HepG2 (cell line): ENCODE measurements around the gene CYP2U1. TPM values are rescaled to one million over a fixed set of nuclear protein-coding genes. Genes with fewer than 3 reads are reported as not detected.

ENCODE experiments used
- ARNT2 ChIP-seq: sonication (generic); formaldehyde crosslinking; IDR thresholded peaks from 2 replicates; pipeline ENCODE4 v1.8.0; 2022; ENCODE audit warnings: mild to moderate bottlenecking, low read depth, missing genetic modification reagents, moderate library complexity
- CBX2 ChIP-seq, 2 experiments: fragments of 200-600 bp in 1 of 2; sonication (generic); formaldehyde crosslinking in 1 of 2; IDR thresholded peaks; 2 replicates each; pipeline versions ENCODE4 v1.7.0 to v1.8.1; 2018 to 2022; ENCODE audit warnings: low read depth in 2 of 2, low read length in 1 of 2, mild to moderate bottlenecking in 1 of 2, missing genetic modification reagents in 1 of 2
- FIP1L1 ChIP-seq: fragments of 200-400 bp; formaldehyde crosslinking; IDR thresholded peaks from 2 replicates; pipeline ENCODE4 v1.6.1; 2018; ENCODE audit warnings: low read depth, mild to moderate bottlenecking, low read length, moderate library complexity, borderline replicate concordance; ENCODE audit not compliant: insufficient read depth
- NCOA5 ChIP-seq: sonication (generic); formaldehyde crosslinking; IDR thresholded peaks from 2 replicates; pipeline ENCODE4 v1.4.0; 2020; ENCODE audit warnings: missing genetic modification reagents
- NR2F6 ChIP-seq, 2 experiments: IDR thresholded peaks; 2 replicates each; pipeline ENCODE4 v1.6.1; 2016; ENCODE audit warnings: antibody characterized with exemption in 1 of 2, mild to moderate bottlenecking in 1 of 2
- RXRA ChIP-seq: sonication (generic); formaldehyde crosslinking; IDR thresholded peaks from 2 replicates; pipeline ENCODE4 v1.5.1; 2020; ENCODE audit warnings: missing genetic modification reagents
- SIX4 ChIP-seq: sonication (generic); formaldehyde crosslinking; IDR thresholded peaks from 2 replicates; pipeline ENCODE4 v1.4.0; 2020; ENCODE audit warnings: missing genetic modification reagents
- SP4 ChIP-seq: sonication (generic); formaldehyde crosslinking; IDR thresholded peaks from 2 replicates; pipeline ENCODE4 v1.8.1; 2023; ENCODE audit warnings: mild to moderate bottlenecking, missing genetic modification reagents
- YY1 ChIP-seq: IDR thresholded peaks from 2 replicates; pipeline ENCODE4 v1.6.1; 2011; ENCODE audit warnings: low read length, low read depth, moderate library complexity, mild to moderate bottlenecking; ENCODE audit not compliant: insufficient read depth, insufficient replicate concordance
- ZFAT ChIP-seq: sonication (generic); formaldehyde crosslinking; conservative IDR thresholded peaks from 2 replicates; pipeline ENCODE4 v1.8.1; 2023; ENCODE audit warnings: missing genetic modification reagents, inconsistent platforms
- ZNF430 ChIP-seq: sonication (generic); formaldehyde crosslinking; IDR thresholded peaks from 2 replicates; pipeline ENCODE4 v1.9.0; 2021; ENCODE audit warnings: mild to moderate bottlenecking, missing genetic modification reagents
- ZNF468 ChIP-seq: sonication (generic); formaldehyde crosslinking; IDR thresholded peaks from 2 replicates; pipeline ENCODE4 v1.8.0; 2022; ENCODE audit warnings: mild to moderate bottlenecking, moderate library complexity, missing genetic modification reagents
- polyA plus RNA-seq, 8 experiments: library from polyadenylated mRNA; depleted of rRNA in 3 of 8; stranded (reverse) in 7 of 8; unstranded in 1 of 8; fragments of >200 nt; fragmentation: Illumina TruSeq in 4 of 8; extraction: Trizol in 4 of 8; gene quantifications; 2 replicates each; pipeline versions ENCODE4 v1.2.1 to v1.2.3, GENCODE V29; 2011 to 2016; ENCODE audit warnings: low read depth in 4 of 8, missing spikeins in 1 of 8, mixed read lengths in 1 of 8; ENCODE audit not compliant: insufficient read depth in 1 of 8
- total RNA-seq, 5 experiments: library from RNA; depleted of rRNA; stranded (reverse); fragments of >200 nt; fragmentation: Illumina TruSeq; extraction: Trizol; gene quantifications; 2 replicates each; pipeline ENCODE4 v1.2.3, GENCODE V29; 2016; ENCODE audit warnings: low read depth in 1 of 5
- TF ChIP-seq, protein P1 (sequence below): sonication (generic); formaldehyde crosslinking; IDR thresholded peaks from 2 replicates; pipeline ENCODE4 v1.5.0; 2020; ENCODE audit warnings: mild to moderate bottlenecking, missing genetic modification reagents
- TF ChIP-seq, protein P2 (sequence below): sonication (generic); formaldehyde crosslinking; IDR thresholded peaks from 2 replicates; pipeline ENCODE4 v1.4.0; 2020; ENCODE audit warnings: missing genetic modification reagents, borderline replicate concordance
- TF ChIP-seq, protein P3 (sequence below): sonication (generic); formaldehyde crosslinking; IDR thresholded peaks from 2 replicates; pipeline ENCODE4 v1.4.0; 2020; ENCODE audit warnings: missing genetic modification reagents
- TF ChIP-seq, protein P4 (sequence below): sonication (generic); formaldehyde crosslinking; IDR thresholded peaks from 2 replicates; pipeline ENCODE4 v1.5.0; 2020; ENCODE audit warnings: missing genetic modification reagents, mild to moderate bottlenecking, borderline replicate concordance

Gene CYP2U1
- total and polyA plus RNA-seq, 2 of the 13 experiments (the other 11 are each of a cell fraction or from before 2014, with no cell fraction given): 1.4 to 3.4 TPM

DNA sequence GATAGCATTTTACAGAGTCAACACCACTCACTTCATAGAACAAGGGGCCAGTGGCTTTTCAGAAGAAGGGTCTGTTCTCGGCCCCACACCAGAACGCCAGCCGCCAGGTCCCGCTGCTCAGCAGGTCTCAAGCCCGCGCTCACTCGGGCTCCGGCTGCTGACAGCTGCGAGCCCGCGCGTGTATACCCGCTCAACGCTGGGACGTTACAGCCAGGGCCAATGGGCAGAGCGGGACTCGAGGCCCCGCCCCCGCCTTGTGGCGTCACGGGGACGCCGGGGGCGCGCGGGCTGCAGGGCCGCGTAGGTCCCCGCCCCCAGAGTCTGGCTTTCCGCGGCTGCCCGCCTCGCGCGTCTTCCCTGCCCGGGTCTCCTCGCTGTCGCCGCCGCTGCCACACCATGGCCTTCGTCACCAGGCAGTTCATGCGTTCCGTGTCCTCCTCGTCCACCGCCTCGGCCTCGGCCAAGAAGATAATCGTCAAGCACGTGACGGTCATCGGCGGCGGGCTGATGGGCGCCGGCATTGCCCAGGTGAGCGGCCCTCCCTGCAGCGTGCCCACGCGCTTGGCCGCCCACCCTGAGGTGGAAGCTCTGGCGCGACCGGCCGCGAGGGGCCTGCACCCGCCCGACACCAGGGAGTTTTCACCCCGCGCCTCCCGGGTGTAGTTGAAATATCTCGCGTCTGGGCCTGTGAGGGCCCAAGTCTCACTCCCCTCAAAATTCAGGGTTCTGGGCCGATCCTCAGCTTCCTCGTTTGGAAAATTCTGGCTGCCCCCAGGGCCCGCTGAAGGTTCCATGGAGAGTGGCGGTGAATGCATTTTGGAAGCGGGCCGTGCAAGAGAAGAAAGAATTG, 58.4 kb downstream of the CYP2U1 start, which contains the start of gene HADH (continued):
- no peak for TF ChIP-seq SIX4 (CRISPR knock-in tag)
- TF ChIP-seq NR2F6 (IDR thresholded peaks at IDR 0.05): no peak
- TF ChIP-seq NR2F6 (CRISPR knock-in tag; IDR thresholded peaks at IDR 0.05): no peak
- TF ChIP-seq ZFAT (CRISPR knock-in tag): no peak
- peak; percentile 34 for TF ChIP-seq YY1
- TF ChIP-seq, protein P1, sequence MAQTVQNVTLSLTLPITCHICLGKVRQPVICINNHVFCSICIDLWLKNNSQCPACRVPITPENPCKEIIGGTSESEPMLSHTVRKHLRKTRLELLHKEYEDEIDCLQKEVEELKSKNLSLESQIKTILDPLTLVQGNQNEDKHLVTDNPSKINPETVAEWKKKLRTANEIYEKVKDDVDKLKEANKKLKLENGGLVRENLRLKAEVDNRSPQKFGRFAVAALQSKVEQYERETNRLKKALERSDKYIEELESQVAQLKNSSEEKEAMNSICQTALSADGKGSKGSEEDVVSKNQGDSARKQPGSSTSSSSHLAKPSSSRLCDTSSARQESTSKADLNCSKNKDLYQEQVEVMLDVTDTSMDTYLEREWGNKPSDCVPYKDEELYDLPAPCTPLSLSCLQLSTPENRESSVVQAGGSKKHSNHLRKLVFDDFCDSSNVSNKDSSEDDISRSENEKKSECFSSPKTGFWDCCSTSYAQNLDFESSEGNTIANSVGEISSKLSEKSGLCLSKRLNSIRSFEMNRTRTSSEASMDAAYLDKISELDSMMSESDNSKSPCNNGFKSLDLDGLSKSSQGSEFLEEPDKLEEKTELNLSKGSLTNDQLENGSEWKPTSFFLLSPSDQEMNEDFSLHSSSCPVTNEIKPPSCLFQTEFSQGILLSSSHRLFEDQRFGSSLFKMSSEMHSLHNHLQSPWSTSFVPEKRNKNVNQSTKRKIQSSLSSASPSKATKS (CRISPR knock-in tag): no peak
- TF ChIP-seq SP4 (CRISPR knock-in tag): peak; percentile 73
- peak; percentile 43; the same call in 1 of the 2 replicates for TF ChIP-seq RXRA (CRISPR knock-in tag)
- peak; percentile 90 for TF ChIP-seq ARNT2 (CRISPR knock-in tag)
- TF ChIP-seq, protein P2, sequence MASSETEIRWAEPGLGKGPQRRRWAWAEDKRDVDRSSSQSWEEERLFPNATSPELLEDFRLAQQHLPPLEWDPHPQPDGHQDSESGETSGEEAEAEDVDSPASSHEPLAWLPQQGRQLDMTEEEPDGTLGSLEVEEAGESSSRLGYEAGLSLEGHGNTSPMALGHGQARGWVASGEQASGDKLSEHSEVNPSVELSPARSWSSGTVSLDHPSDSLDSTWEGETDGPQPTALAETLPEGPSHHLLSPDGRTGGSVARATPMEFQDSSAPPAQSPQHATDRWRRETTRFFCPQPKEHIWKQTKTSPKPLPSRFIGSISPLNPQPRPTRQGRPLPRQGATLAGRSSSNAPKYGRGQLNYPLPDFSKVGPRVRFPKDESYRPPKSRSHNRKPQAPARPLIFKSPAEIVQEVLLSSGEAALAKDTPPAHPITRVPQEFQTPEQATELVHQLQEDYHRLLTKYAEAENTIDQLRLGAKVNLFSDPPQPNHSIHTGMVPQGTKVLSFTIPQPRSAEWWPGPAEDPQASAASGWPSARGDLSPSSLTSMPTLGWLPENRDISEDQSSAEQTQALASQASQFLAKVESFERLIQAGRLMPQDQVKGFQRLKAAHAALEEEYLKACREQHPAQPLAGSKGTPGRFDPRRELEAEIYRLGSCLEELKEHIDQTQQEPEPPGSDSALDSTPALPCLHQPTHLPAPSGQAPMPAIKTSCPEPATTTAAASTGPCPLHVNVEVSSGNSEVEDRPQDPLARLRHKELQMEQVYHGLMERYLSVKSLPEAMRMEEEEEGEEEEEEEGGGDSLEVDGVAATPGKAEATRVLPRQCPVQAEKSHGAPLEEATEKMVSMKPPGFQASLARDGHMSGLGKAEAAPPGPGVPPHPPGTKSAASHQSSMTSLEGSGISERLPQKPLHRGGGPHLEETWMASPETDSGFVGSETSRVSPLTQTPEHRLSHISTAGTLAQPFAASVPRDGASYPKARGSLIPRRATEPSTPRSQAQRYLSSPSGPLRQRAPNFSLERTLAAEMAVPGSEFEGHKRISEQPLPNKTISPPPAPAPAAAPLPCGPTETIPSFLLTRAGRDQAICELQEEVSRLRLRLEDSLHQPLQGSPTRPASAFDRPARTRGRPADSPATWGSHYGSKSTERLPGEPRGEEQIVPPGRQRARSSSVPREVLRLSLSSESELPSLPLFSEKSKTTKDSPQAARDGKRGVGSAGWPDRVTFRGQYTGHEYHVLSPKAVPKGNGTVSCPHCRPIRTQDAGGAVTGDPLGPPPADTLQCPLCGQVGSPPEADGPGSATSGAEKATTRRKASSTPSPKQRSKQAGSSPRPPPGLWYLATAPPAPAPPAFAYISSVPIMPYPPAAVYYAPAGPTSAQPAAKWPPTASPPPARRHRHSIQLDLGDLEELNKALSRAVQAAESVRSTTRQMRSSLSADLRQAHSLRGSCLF (CRISPR knock-in tag): no peak
- TF ChIP-seq, protein P3, sequence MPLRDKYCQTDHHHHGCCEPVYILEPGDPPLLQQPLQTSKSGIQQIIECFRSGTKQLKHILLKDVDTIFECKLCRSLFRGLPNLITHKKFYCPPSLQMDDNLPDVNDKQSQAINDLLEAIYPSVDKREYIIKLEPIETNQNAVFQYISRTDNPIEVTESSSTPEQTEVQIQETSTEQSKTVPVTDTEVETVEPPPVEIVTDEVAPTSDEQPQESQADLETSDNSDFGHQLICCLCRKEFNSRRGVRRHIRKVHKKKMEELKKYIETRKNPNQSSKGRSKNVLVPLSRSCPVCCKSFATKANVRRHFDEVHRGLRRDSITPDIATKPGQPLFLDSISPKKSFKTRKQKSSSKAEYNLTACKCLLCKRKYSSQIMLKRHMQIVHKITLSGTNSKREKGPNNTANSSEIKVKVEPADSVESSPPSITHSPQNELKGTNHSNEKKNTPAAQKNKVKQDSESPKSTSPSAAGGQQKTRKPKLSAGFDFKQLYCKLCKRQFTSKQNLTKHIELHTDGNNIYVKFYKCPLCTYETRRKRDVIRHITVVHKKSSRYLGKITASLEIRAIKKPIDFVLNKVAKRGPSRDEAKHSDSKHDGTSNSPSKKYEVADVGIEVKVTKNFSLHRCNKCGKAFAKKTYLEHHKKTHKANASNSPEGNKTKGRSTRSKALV: peak; percentile 32; the same call in 1 of the 2 replicates
- TF ChIP-seq FIP1L1: no peak
- TF ChIP-seq ZNF430 (CRISPR knock-in tag): no peak
- no peak for TF ChIP-seq CBX2 (IDR thresholded peaks at IDR 0.05; ENCODE audit: low read depth, low read length)
- TF ChIP-seq CBX2 (CRISPR knock-in tag; IDR thresholded peaks at IDR 0.05; ENCODE audit: low read depth): no peak; the same call in 1 of the 2 replicates
- no peak for TF ChIP-seq NCOA5 (CRISPR knock-in tag)
- 0 out of 2 replicates have a peak, but pooled peaks have one; percentile 24 for TF ChIP-seq ZNF468 (CRISPR knock-in tag)
- TF ChIP-seq, protein P4, sequence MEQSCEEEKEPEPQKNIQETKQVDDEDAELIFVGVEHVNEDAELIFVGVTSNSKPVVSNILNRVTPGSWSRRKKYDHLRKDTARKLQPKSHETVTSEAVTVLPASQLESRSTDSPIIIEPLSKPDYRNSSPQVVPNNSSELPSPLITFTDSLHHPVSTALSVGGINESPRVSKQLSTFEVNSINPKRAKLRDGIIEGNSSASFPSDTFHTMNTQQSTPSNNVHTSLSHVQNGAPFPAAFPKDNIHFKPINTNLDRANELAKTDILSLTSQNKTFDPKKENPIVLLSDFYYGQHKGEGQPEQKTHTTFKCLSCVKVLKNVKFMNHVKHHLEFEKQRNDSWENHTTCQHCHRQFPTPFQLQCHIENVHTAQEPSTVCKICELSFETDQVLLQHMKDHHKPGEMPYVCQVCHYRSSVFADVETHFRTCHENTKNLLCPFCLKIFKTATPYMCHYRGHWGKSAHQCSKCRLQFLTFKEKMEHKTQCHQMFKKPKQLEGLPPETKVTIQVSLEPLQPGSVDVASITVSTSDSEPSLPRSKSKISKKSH: peak; percentile 65; the same call in 1 of the 2 replicates
